ENCODE measurements around the gene MRAS. TPM values are rescaled to one million over a fixed set of nuclear protein-coding genes. Genes with fewer than 3 reads are reported as not detected.

The MRAS gene
- polyA plus RNA-seq, 3 donors, result 6.2 to 13.2 (median 8.3) TPM

DNA sequence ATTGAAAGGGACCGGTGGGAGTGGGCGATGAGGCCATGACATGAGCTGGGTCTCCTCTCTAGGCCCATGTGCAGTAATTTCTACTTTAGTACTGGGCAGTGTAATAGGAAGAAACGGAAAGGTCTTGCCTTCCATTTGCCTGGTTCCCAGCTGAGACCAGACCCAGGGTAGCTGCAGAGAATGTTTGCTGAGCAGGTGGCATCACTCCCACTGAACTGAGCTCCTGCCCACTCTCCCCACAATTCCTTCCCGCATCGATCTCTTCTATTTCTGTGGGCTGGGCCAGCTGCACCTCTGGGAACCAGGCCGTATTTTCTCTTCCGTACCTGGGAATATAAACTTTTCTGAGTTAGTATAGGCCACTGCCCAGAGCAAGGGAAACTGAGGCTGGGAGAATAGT is 101.8 kb downstream of the MRAS start:
- Histone ChIP-seq H3K9me3 (replicated peaks in 1 of 2; ENCODE audit: control insufficient read depth in 1 of 2, insufficient read depth in 1 of 2, low read length in 2 of 2) (no peaks in the 10 kb centered on the region), H3K36me3 (replicated peaks in 1 of 2; ENCODE audit: control insufficient read depth in 1 of 2, insufficient read depth in 2 of 2, low read length in 2 of 2) (no peaks in the 10 kb centered on the region), H3K4me3 (replicated peaks in 1 of 3; ENCODE audit: low read depth in 2 of 3, low read length in 3 of 3) (no peak overlapping the region), H3K27me3 (ENCODE audit: control insufficient read depth in 2 of 2, insufficient read depth in 2 of 2, low read length in 2 of 2) (no peaks in the 10 kb centered on the region), H3K4me2 (replicated peaks; ENCODE audit: extremely low read depth, low read length, poor library complexity, severe bottlenecking) (no peak overlapping the region), H3K4me1 (ENCODE audit: control insufficient read depth in 1 of 2, insufficient read depth in 2 of 2, low read length in 2 of 2) (no peaks in the 10 kb centered on the region), H3K27ac (ENCODE audit: low read depth in 1 of 2, low read length in 2 of 2) (no peak overlapping the region), H2AFZ (ENCODE audit: insufficient read depth, low read depth, low read length, poor library complexity, severe bottlenecking) (no peak overlapping the region), H4K20me1 (ENCODE audit: insufficient read depth, low read length) (no peaks in the 10 kb centered on the region), H3K9ac (ENCODE audit: insufficient read depth, low read length, poor library complexity, severe bottlenecking) (no peak overlapping the region), H3K79me2 (ENCODE audit: insufficient read depth, low read length) (no peaks in the 10 kb centered on the region)
- TF ChIP-seq, protein P1, sequence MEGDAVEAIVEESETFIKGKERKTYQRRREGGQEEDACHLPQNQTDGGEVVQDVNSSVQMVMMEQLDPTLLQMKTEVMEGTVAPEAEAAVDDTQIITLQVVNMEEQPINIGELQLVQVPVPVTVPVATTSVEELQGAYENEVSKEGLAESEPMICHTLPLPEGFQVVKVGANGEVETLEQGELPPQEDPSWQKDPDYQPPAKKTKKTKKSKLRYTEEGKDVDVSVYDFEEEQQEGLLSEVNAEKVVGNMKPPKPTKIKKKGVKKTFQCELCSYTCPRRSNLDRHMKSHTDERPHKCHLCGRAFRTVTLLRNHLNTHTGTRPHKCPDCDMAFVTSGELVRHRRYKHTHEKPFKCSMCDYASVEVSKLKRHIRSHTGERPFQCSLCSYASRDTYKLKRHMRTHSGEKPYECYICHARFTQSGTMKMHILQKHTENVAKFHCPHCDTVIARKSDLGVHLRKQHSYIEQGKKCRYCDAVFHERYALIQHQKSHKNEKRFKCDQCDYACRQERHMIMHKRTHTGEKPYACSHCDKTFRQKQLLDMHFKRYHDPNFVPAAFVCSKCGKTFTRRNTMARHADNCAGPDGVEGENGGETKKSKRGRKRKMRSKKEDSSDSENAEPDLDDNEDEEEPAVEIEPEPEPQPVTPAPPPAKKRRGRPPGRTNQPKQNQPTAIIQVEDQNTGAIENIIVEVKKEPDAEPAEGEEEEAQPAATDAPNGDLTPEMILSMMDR (IDR thresholded peaks at IDR 0.05), result no peak
- WGBS (ENCODE audit: insufficient coverage), result 100% methylated on average over 4 of the region's 7 CpGs
- Mint-ChIP-seq H3K27me3 (ENCODE audit: low read depth in 3 of 3) (peaks cover 2 to 10% (median 4%) of the 10 kb centered on the region in 3 donors), H3K4me3 (no peak overlapping the region), H3K4me1 (no peaks in the 10 kb centered on the region), H3K36me3 (no peaks in the 10 kb centered on the region), H3K9me3 (peaks cover 0 to 1% (median 0%) of the 10 kb centered on the region in 7 donors), H3K27ac (no peak overlapping the region)
- intact Hi-C loops (cut with micrococcal nuclease), result no loop called here
- DNase-seq, result no peak

DNA sequence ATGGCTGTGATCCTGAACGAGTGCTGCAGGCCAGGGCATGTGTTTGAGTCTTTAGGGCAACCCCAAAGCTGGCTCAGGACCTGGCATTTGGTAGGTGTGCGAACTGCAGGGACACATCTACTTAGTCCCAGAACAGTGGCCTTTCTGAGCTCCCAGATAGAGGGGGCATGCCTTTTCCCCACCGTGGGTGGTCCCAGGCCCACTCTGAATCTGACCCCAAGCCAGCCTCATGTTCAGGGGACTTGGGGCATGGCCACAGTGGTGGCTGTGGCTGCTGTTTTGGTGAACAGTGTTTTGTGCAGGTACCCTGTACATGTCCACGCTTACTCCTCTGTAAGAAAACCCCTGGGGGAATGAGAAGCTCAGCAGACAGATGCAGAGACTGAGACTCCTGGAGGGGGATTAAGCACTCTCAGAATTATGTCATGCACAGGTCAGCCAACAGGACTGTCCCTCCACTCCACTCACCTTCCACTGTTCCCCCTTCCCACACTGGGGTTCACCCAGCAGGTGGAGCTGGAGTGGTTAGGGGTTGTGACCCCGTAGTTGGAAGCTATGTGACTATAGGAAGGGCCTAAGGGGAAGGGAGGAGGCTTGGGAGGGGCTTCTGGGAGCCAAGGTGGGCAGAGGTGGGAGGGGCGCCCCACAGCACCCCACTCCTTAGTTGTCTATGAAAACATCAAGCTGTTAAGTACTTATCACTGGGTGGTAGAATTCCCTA is 102.5 kb downstream of the MRAS start:
- no peaks in the 10 kb centered on the region for H3K36me3 ChIP-seq (replicated peaks in 1 of 2; ENCODE audit: control insufficient read depth in 1 of 2, insufficient read depth in 2 of 2, low read length in 2 of 2)
- H3K27ac ChIP-seq (ENCODE audit: low read depth in 1 of 2, low read length in 2 of 2), result no peak overlapping the region
- H3K9me3 ChIP-seq (replicated peaks in 1 of 2; ENCODE audit: control insufficient read depth in 1 of 2, insufficient read depth in 1 of 2, low read length in 2 of 2), result no peaks in the 10 kb centered on the region
- H3K4me1 Mint-ChIP-seq, result no peaks in the 10 kb centered on the region
- intact Hi-C loops (cut with micrococcal nuclease), result no loop called here
- peaks cover 0 to 1% (median 0%) of the 10 kb centered on the region in 7 donors for H3K9me3 Mint-ChIP-seq
- H3K9ac ChIP-seq (ENCODE audit: insufficient read depth, low read length, poor library complexity, severe bottlenecking), result no peak overlapping the region
- H3K36me3 Mint-ChIP-seq, result no peaks in the 10 kb centered on the region
- H4K20me1 ChIP-seq (ENCODE audit: insufficient read depth, low read length), result no peaks in the 10 kb centered on the region
- peaks cover 2 to 10% (median 4%) of the 10 kb centered on the region in 3 donors for H3K27me3 Mint-ChIP-seq (ENCODE audit: low read depth in 3 of 3)
- no peak overlapping the region for H3K4me3 Mint-ChIP-seq
- no peaks in the 10 kb centered on the region for H3K79me2 ChIP-seq (ENCODE audit: insufficient read depth, low read length)
- H2AFZ ChIP-seq (ENCODE audit: insufficient read depth, low read depth, low read length, poor library complexity, severe bottlenecking), result no peak overlapping the region
- WGBS (ENCODE audit: insufficient coverage), result 76% methylated on average over 2 of the region's 6 CpGs
- no peaks in the 10 kb centered on the region for H3K27me3 ChIP-seq (ENCODE audit: control insufficient read depth in 2 of 2, insufficient read depth in 2 of 2, low read length in 2 of 2)
- TF ChIP-seq, protein P1 (IDR thresholded peaks at IDR 0.05), result no peak
- no peak for DNase-seq
- no peak overlapping the region for H3K4me3 ChIP-seq (replicated peaks in 1 of 3; ENCODE audit: low read depth in 2 of 3, low read length in 3 of 3)
- H3K27ac Mint-ChIP-seq, result no peak overlapping the region
- H3K4me1 ChIP-seq (ENCODE audit: control insufficient read depth in 1 of 2, insufficient read depth in 2 of 2, low read length in 2 of 2), result no peaks in the 10 kb centered on the region
- no peak overlapping the region for H3K4me2 ChIP-seq (replicated peaks; ENCODE audit: extremely low read depth, low read length, poor library complexity, severe bottlenecking)

Measured in CD14-positive monocyte (primary cell).